Lung (tissue), 12 donors: ENCODE data around the gene C1orf74. TPM values are rescaled to one million over a fixed set of nuclear protein-coding genes. Genes with fewer than 3 reads are reported as not detected.
"Not testable (repeated sequence)": the region's sequence is repeated elsewhere in the genome, so short reads cannot be mapped to it uniquely, and the experiment has no call there.

Experiments
- ATAC-seq: fragments of 200-7000 bp; cut with Tn5 transposase; one replicate; pipeline ENCODE4 v1.9.1; 2020; ENCODE audit warnings: moderate number of reproducible peaks; ENCODE audit not compliant: insufficient read depth, low FRiP score
- DNase-seq, 3 donors: peaks; one replicate each; pipeline ENCODE4 v3.0.0-alpha.2; 2013 to 2017
- H3K27ac ChIP-seq, 2 donors: one replicate each; pipeline ENCODE4 v1.5.1; 2013; ENCODE audit warnings: mild to moderate bottlenecking in 2 of 2, moderate library complexity in 2 of 2, control low read depth in 1 of 2, inconsistent platforms in 1 of 2, low read depth in 1 of 2, low read length in 1 of 2
- H3K27me3 ChIP-seq, 3 donors: one replicate each; pipeline ENCODE4 v1.5.1; 2013; ENCODE audit warnings: low read length in 2 of 3; ENCODE audit not compliant: control insufficient read depth in 3 of 3, insufficient read depth in 3 of 3
- H3K36me3 ChIP-seq, 4 donors: one replicate each; pipeline ENCODE4 v1.5.1; 2013; ENCODE audit warnings: low read length in 4 of 4, mild to moderate bottlenecking in 1 of 4, moderate library complexity in 1 of 4; ENCODE audit not compliant: control insufficient read depth in 4 of 4, insufficient read depth in 4 of 4
- H3K4me1 ChIP-seq, 5 donors: one replicate each; pipeline ENCODE4 v1.5.1; 2013; ENCODE audit warnings: low read length in 5 of 5, mild to moderate bottlenecking in 2 of 5, moderate library complexity in 1 of 5; ENCODE audit not compliant: control insufficient read depth in 5 of 5, insufficient read depth in 5 of 5
- H3K4me3 ChIP-seq: one replicate; pipeline ENCODE4 v1.5.1; 2013; ENCODE audit warnings: mild to moderate bottlenecking, control low read depth, moderate library complexity
- H3K9ac ChIP-seq, 2 donors: one replicate each; pipeline ENCODE4 v1.5.1; 2013; ENCODE audit warnings: low read length in 2 of 2, control low read depth in 1 of 2; ENCODE audit not compliant: insufficient read depth in 1 of 2
- H3K9me3 ChIP-seq, 4 donors: one replicate each; pipeline ENCODE4 v1.5.1; 2013; ENCODE audit warnings: low read length in 3 of 4, mild to moderate bottlenecking in 1 of 4, moderate library complexity in 1 of 4; ENCODE audit not compliant: control insufficient read depth in 4 of 4, insufficient read depth in 3 of 4
- WGBS, 2 donors: extraction: QIAGEN DNeasy Blood & Tissue Kit; methylation state at CpG; one replicate each; pipeline ENCODE4 v1.1.7; 2013; 5-methylcytosine and 5-hydroxymethylcytosine counted together
- polyA plus RNA-seq, 2 donors: library from polyadenylated mRNA; stranded (reverse); fragments of 200-250 nt; gene quantifications; one replicate each; pipeline ENCODE4 v1.2.1, GENCODE V29; 2013
- total RNA-seq, 2 donors: library from RNA; depleted of rRNA in 1 of 2; stranded (reverse); fragments of >200 nt in 1 of 2; gene quantifications; one replicate each; pipeline ENCODE4 v1.2.1, GENCODE V29; 2014 to 2021
- TF ChIP-seq, protein P1 (sequence below): IDR thresholded peaks from 2 replicates; pipeline ENCODE4 v1.5.1; 2012; ENCODE audit warnings: mild to moderate bottlenecking; ENCODE audit errors: control extremely low read depth, extremely low read depth
- donor health status: control.
- donor health status: control.
- donor health status: Bipolar disorder and iron deficiency.
- donor health status: healthy.
- donor health status: DM: yes; HTN: yes; CAD: no.

C1orf74 gene
- total and polyA plus RNA-seq, 4 donors: 0.75 to 2.5 (median 1.5) TPM

DNA sequence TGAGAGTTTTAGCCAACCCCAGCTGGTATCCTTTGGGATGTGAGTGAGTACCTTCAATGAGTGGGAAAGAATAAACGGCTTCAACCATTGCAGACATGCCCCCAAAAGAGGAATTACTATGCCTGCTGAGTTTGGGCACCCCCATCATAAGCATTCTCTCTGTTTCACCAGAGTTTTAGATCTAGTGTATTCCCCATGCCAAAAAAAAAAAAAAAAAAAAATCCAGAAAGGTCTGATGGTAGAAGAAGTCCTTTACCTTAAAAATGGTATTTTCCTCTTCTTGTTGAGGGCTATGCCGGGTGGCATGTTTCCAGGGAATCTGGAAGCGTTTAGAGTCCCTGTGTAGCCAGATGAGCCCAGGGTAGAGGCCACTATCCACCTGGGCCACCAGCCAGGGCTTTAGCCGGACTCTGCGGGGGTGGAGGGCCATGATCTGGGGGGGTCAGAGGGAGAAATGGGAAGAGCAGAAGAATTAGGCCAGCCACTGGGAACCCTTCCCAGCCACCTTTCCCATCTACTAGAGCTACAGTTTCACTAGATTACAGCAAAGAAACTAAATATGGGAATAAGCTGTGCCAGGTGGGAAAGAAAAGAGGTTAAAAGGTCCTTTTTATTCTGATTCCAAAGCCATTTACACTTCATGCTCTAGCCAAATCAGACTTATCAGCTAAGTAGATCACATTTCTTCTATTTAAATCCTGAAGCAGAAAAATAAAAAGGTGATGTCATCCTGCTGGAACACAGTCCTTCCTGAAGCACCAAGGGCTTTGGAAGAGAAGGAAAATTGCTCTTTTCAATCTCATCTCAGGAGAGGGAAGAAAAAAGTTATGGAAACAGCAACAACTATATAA is 16.9 kb upstream of the C1orf74 start:
- Histone ChIP-seq H3K4me3 (no peak overlapping the region), H3K9ac (no peak overlapping the region), H3K27ac (no peak overlapping the region), H3K4me1 (peaks cover 0 to 14% (median 0%) of the 10 kb centered on the region in 5 donors), H3K9me3 (no peaks in the 10 kb centered on the region), H3K36me3 (no peaks in the 10 kb centered on the region), H3K27me3 (peaks cover 2 to 12% (median 2%) of the 10 kb centered on the region in 3 donors)
- ATAC-seq: no peak
- TF ChIP-seq, protein P1, sequence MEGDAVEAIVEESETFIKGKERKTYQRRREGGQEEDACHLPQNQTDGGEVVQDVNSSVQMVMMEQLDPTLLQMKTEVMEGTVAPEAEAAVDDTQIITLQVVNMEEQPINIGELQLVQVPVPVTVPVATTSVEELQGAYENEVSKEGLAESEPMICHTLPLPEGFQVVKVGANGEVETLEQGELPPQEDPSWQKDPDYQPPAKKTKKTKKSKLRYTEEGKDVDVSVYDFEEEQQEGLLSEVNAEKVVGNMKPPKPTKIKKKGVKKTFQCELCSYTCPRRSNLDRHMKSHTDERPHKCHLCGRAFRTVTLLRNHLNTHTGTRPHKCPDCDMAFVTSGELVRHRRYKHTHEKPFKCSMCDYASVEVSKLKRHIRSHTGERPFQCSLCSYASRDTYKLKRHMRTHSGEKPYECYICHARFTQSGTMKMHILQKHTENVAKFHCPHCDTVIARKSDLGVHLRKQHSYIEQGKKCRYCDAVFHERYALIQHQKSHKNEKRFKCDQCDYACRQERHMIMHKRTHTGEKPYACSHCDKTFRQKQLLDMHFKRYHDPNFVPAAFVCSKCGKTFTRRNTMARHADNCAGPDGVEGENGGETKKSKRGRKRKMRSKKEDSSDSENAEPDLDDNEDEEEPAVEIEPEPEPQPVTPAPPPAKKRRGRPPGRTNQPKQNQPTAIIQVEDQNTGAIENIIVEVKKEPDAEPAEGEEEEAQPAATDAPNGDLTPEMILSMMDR: no peak
- 80 to 82% methylated on average over 5 of the region's 5 CpGs for WGBS, 2 donors
- DNase-seq: no peak

DNA sequence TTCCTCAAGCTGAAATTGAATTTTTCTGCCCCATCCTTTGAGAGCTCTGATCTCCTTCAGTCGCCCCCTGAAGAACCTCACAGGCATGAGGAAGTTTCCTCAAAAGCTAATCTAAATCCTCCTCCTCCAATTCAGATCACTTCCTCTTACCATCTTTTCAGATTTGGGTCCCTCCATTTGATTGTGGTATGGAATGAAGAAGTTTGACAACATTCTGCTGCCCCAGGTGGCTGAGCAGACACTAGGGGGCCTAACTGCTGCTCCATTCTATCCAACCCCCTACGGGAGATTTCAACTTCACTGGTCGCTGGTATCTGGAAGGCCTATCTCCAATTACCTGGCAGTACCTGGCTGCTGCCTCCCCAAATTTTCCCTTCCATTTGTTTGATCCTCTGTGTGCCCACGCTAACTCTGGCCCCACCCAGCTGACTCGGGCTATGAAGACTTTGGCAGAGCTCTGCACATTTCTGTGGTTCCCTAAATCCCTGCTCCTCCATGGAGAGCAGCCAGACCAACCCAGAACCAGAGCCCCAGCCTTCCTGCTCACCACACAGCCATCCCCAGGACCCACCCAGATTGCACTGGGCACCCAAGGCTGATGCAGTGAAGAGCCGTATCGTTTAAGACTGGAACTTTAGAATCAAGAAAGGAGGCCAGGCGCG is 13.8 kb upstream of the C1orf74 start:
- no peak overlapping the region for H3K9ac ChIP-seq
- H3K36me3 ChIP-seq: peaks cover 0 to 2% (median 0%) of the 10 kb centered on the region in 4 donors
- ATAC-seq: no peak
- H3K9me3 ChIP-seq: no peaks in the 10 kb centered on the region
- no peak overlapping the region for H3K4me3 ChIP-seq
- no peak overlapping the region for H3K27ac ChIP-seq
- peaks cover 2 to 8% (median 2%) of the 10 kb centered on the region in 3 donors for H3K27me3 ChIP-seq
- peaks cover 0 to 14% (median 0%) of the 10 kb centered on the region in 5 donors for H3K4me1 ChIP-seq
- no peak for DNase-seq
- WGBS, 2 donors: 76 to 85% methylated on average over 9 of the region's 9 CpGs
- TF ChIP-seq, protein P1: no peak

DNA sequence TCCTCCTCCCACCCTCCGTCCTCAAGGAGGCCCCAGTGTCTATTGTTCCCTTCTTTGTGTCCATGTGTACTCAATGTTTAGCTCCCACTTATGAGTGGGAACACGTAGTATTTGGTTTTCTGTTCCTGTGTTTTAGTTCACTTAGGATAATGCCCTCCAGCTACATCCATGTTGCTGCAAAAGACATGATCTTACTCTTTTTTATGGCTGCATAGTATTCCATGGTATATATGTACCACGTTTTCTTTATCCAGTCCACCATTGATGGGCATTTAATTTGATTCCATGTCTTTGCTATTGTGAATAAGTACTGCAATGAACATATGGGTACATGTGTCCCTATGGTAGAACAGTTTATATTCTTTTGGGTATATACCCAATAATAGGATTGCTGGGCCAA is 9.4 kb upstream of the C1orf74 start:
- WGBS, 2 donors: 90 to 92% methylated on average over 3 of the region's 3 CpGs
- not testable (repeated sequence) for DNase-seq, H3K36me3 ChIP-seq

DNA sequence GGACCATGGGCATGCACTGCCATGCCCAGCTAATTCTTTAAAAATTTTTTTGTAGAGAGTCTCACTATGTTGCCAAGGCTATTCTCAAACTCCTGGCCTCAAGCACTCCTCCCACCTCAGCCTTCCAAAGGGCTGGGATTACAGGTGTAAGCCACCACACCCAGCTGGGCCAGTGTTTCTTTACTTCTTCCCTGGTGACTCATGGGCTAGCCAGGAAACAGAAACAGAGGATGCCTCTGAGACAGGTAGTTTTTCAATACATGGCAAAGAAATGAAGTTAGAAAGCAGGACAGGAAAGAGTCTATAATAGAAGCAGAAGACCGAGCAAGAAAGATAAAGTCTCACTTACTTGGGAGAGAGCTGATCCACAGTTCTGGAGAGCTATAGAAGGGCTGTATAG is 7.6 kb upstream of the C1orf74 start:
- Histone ChIP-seq H3K36me3 (peaks cover 0 to 2% (median 0%) of the 10 kb centered on the region in 4 donors), H3K4me1 (peaks cover 0 to 11% (median 3%) of the 10 kb centered on the region in 5 donors), H3K9me3 (no peaks in the 10 kb centered on the region), H3K4me3 (no peak overlapping the region), H3K27ac (no peak overlapping the region), H3K27me3 (peaks cover 0 to 3% (median 0%) of the 10 kb centered on the region in 3 donors), H3K9ac (no peak overlapping the region)
- 0 to 53% methylated on average over 1 of the region's 1 CpG for WGBS, 2 donors
- no peak for DNase-seq
- no peak for ATAC-seq
- TF ChIP-seq, protein P1: no peak

More for the DNA sequence above, 9.4 kb upstream of the C1orf74 start:
- H3K4me1 ChIP-seq, ATAC-seq, H3K27ac ChIP-seq, H3K9ac ChIP-seq, H3K27me3 ChIP-seq, H3K9me3 ChIP-seq, H3K4me3 ChIP-seq: not testable (repeated sequence)
